Activated CD8-positive, alpha-beta T cell treated with anti-CD3 and anti-CD28 coated beads for 36 hours (primary cell): ENCODE results near the gene CCDC126. TPM values are rescaled to one million over a fixed set of nuclear protein-coding genes. Genes with fewer than 3 reads are reported as not detected.

Source experiments
- ATAC-seq: fragments of 200-7000 bp; cut with Tn5 transposase; one replicate; pipeline ENCODE4 v1.10.0; 2021; ENCODE audit warnings: mild to moderate bottlenecking, moderate library complexity
- CTCF ChIA-PET: fragments of 350-600 bp; sonication (Branson Sonifier 250); formaldehyde crosslinking; loops from one replicate; lab custom pipeline; 2021; ENCODE audit warnings: antibody characterized with exemption; lab: Charles Lee
- POLR2A ChIA-PET: fragments of 350-600 bp; sonication (Branson Sonifier 250); formaldehyde crosslinking; loops from one replicate; lab custom pipeline; 2021; ENCODE audit warnings: antibody characterized with exemption; lab: Charles Lee
- DNase-seq: peaks from one replicate; pipeline ENCODE4 v3.0.0-alpha.2; 2020
- H3K27ac Mint-ChIP-seq: one replicate; pipeline ENCODE4 v1.8.0; 2021; ENCODE audit warnings: mild to moderate bottlenecking, mixed read lengths
- H3K27me3 Mint-ChIP-seq: one replicate; pipeline ENCODE4 v1.8.0; 2021; ENCODE audit warnings: mixed read lengths
- H3K36me3 Mint-ChIP-seq: one replicate; pipeline ENCODE4 v1.8.0; 2021; ENCODE audit warnings: low read depth, mixed read lengths
- H3K4me1 Mint-ChIP-seq: one replicate; pipeline ENCODE4 v1.8.0; 2021; ENCODE audit warnings: low read depth, mixed read lengths
- H3K4me3 Mint-ChIP-seq: one replicate; pipeline ENCODE4 v1.8.0; 2021; ENCODE audit warnings: mild to moderate bottlenecking, moderate library complexity, mixed read lengths
- H3K9me3 Mint-ChIP-seq: one replicate; pipeline ENCODE4 v1.8.0; 2021; ENCODE audit warnings: mixed read lengths
- CTCF ChIP-seq: fragments of 200-600 bp; IDR thresholded peaks from one replicate; pipeline ENCODE4 v1.8.0; 2022; ENCODE audit warnings: antibody characterized with exemption, mild to moderate bottlenecking
- intact Hi-C: fragments of 100-400 bp; cut with micrococcal nuclease; formaldehyde crosslinking; loops from one replicate; pipeline ENCODE4 v1.10.0; 2022
- total RNA-seq, 2 experiments: library from RNA; stranded (reverse); gene quantifications; one replicate each; pipeline ENCODE4 v1.2.3, GENCODE V29; 2021

CCDC126 gene
- total RNA-seq, 2 experiments from 2014 or later, result 5.5 to 6.5 TPM

- Mint-ChIP-seq H3K4me1 (no peaks in the 10 kb centered on the region), H3K27ac (no peak overlapping the region), H3K4me3 (no peak overlapping the region), H3K9me3 (peaks cover 7% of the 10 kb centered on the region), H3K27me3 (no peaks in the 10 kb centered on the region), H3K36me3 (no peaks in the 10 kb centered on the region)
- no peak for DNase-seq
- TF ChIP-seq CTCF, result no peak
- POLR2A ChIA-PET, result interaction anchor here (0.6 kb wide), 1 partner anchor 306 kb away, joined by 3 read pairs; no protein-coding TSS in a partner anchor
- no peak for ATAC-seq
- intact Hi-C loops, result no loop called here
- CTCF ChIA-PET, result no interaction called here
Measured at GRCh38 chr7:23662124-23662983, 65.2 kb downstream of the CCDC126 start.

GRCh38 chr7:23662984-23663313, 65.8 kb downstream of the CCDC126 start:
- Mint-ChIP-seq H3K27me3 (no peaks in the 10 kb centered on the region), H3K27ac (no peak overlapping the region), H3K9me3 (peaks cover 7% of the 10 kb centered on the region), H3K36me3 (no peaks in the 10 kb centered on the region), H3K4me3 (no peak overlapping the region), H3K4me1 (no peaks in the 10 kb centered on the region)
- DNase-seq (no peak), ATAC-seq (no peak)
- TF ChIP-seq CTCF, result no peak
- ChIA-PET CTCF (no interaction called here), POLR2A (interaction anchor here (0.6 kb wide), 1 partner anchor 305 kb away, joined by 3 read pairs; no protein-coding TSS in a partner anchor)
- intact Hi-C loops, result no loop called here

- no peaks in the 10 kb centered on the region for H3K4me1 Mint-ChIP-seq
- no peaks in the 10 kb centered on the region for H3K27me3 Mint-ChIP-seq
- H3K9me3 Mint-ChIP-seq, result no peaks in the 10 kb centered on the region
- H3K27ac Mint-ChIP-seq, result no peak overlapping the region
- POLR2A ChIA-PET, result no interaction called here
- CTCF ChIA-PET, result no interaction called here
- ATAC-seq, result no peak
- no peak for TF ChIP-seq CTCF
- intact Hi-C loops, result no loop called here
- DNase-seq, result no peak
- H3K36me3 Mint-ChIP-seq, result no peaks in the 10 kb centered on the region
- no peak overlapping the region for H3K4me3 Mint-ChIP-seq
Measured at GRCh38 chr7:23664122-23664521, 66.9 kb downstream of the CCDC126 start.

- H3K36me3 Mint-ChIP-seq, result no peaks in the 10 kb centered on the region
- no peak overlapping the region for H3K4me3 Mint-ChIP-seq
- no peak overlapping the region for H3K27ac Mint-ChIP-seq
- no peaks in the 10 kb centered on the region for H3K4me1 Mint-ChIP-seq
- ChIA-PET CTCF (interaction anchor here (0.6 to 1.6 kb wide), 3 partner anchors 25 to 301 kb away, joined by 3 to 6 read pairs (median 3); no protein-coding TSS in a partner anchor), POLR2A (interaction anchor here (1.0 kb wide), 1 partner anchor 22 kb away, joined by 3 read pairs; no protein-coding TSS in a partner anchor)
- intact Hi-C loops, result no loop called here
- no peak for DNase-seq
- peaks cover 10% of the 10 kb centered on the region for H3K27me3 Mint-ChIP-seq
- TF ChIP-seq CTCF, result no peak
- ATAC-seq, result no peak
- H3K9me3 Mint-ChIP-seq, result no peaks in the 10 kb centered on the region
Measured at GRCh38 chr7:23672033-23672432, 74.9 kb downstream of the CCDC126 start.

- peaks cover under 1% of the 10 kb centered on the region for H3K27me3 Mint-ChIP-seq
- ATAC-seq, result peak; percentile 97
- H3K9me3 Mint-ChIP-seq, result no peaks in the 10 kb centered on the region
- peak; percentile 89 for DNase-seq
- intact Hi-C loops, result no loop called here
- ChIA-PET POLR2A (interaction anchor here (1.5 kb wide), 1 partner anchor 9 kb away, joined by 4 read pairs; no protein-coding TSS in a partner anchor), CTCF (interaction anchor here (0.9 to 12.7 kb wide), 7 partner anchors 11 to 133 kb away, joined by 3 to 84 read pairs (median 4); no protein-coding TSS in a partner anchor)
- H3K4me1 Mint-ChIP-seq, result peaks cover 16% of the 10 kb centered on the region
- peak within 1 kb of the TSS; percentile 85 for H3K4me3 Mint-ChIP-seq
- H3K36me3 Mint-ChIP-seq, result peaks cover 3% of the 10 kb centered on the region
- peak within 1 kb of the TSS; percentile 75 for H3K27ac Mint-ChIP-seq
- TF ChIP-seq CTCF, result peak; percentile 58
Measured at GRCh38 chr7:23679898-23680413, 82.8 kb downstream of the CCDC126 start, which contains the start of gene FAM221A. FAM221A (plus strand) TSS chr7:23680199; CDS start chr7:23680219, 20 bp downstream.
